Measurements from ENCODE around the gene SDK2.

The SDK2 gene

GRCh38 chr17:73584987-73585386, 59.3 kb downstream of the SDK2 start:
- no peak for DNase-seq

GRCh38 chr17:73584049-73584448, 60.2 kb downstream of the SDK2 start:
- no peak for DNase-seq

GRCh38 chr17:73582821-73583220, 61.4 kb downstream of the SDK2 start:
- no peak for DNase-seq

- DNase-seq = no peak
Observed at GRCh38 chr17:73582359-73582758, 61.9 kb downstream of the SDK2 start.

GRCh38 chr17:73581379-73581778, 62.9 kb downstream of the SDK2 start:
- DNase-seq = no peak

GRCh38 chr17:73580073-73580710, 64.1 kb downstream of the SDK2 start:
- no peak for DNase-seq

GRCh38 chr17:73576556-73577098, 67.6 kb downstream of the SDK2 start:
- no peak for DNase-seq

GRCh38 chr17:73575470-73576221, 68.6 kb downstream of the SDK2 start:
- DNase-seq = no peak

- DNase-seq = no peak
Observed at GRCh38 chr17:73571511-73572130, 72.6 kb downstream of the SDK2 start.

- no peak for DNase-seq
Observed at GRCh38 chr17:73569762-73570319, 74.4 kb downstream of the SDK2 start.

GRCh38 chr17:73568934-73569333, 75.3 kb downstream of the SDK2 start:
- DNase-seq = no peak

- DNase-seq = peak; percentile 70
Observed at GRCh38 chr17:73566905-73567782, 77.1 kb downstream of the SDK2 start.

GRCh38 chr17:73564843-73565242, 79.4 kb downstream of the SDK2 start:
- DNase-seq = no peak

GRCh38 chr17:73562896-73563295, 81.3 kb downstream of the SDK2 start:
- no peak for DNase-seq

- no peak for DNase-seq
Observed at GRCh38 chr17:73561111-73561510, 83.1 kb downstream of the SDK2 start.

GRCh38 chr17:73560661-73561060, 83.6 kb downstream of the SDK2 start:
- no peak for DNase-seq

- DNase-seq = no peak
Observed at GRCh38 chr17:73559532-73559931, 84.7 kb downstream of the SDK2 start.

- no peak for DNase-seq
Observed at GRCh38 chr17:73555199-73555960, 88.9 kb downstream of the SDK2 start.

GRCh38 chr17:73554498-73554897, 89.7 kb downstream of the SDK2 start:
- DNase-seq = no peak

- DNase-seq = no peak
Observed at GRCh38 chr17:73553311-73553710, 90.9 kb downstream of the SDK2 start.

GRCh38 chr17:73552300-73553048, 91.8 kb downstream of the SDK2 start:
- DNase-seq = no peak

Measured in activated CD4-positive, alpha-beta T cell treated with anti-CD3 and anti-CD28 coated beads, Interleukin-2, Interleukin-6, amounts not matched to agents 100 ng/mL and 50 ng/mL, durations not matched to agents 16 hours and 8 hours (primary cell).